ENCODE data around the gene CARD9.

The CARD9 gene

GRCh38 chr9:136364942-136365774, 8.3 kb downstream of the CARD9 start:
- no peak overlapping the region for H2AFZ ChIP-seq (ENCODE audit: low read length)

GRCh38 chr9:136363949-136364748, 9.3 kb downstream of the CARD9 start:
- Histone ChIP-seq H3K18ac (ENCODE audit: low read length) (peak overlapping the region; percentile 80), H2BK15ac (ENCODE audit: low read length) (peak overlapping the region; percentile 89), H3K27me3 (ENCODE audit: control insufficient read depth in 3 of 3, insufficient read depth in 3 of 3, low read depth in 1 of 3, low read length in 3 of 3) (peaks cover 0 to 2% (median 0%) of the 10 kb centered on the region in 3 experiments), H2BK5ac (ENCODE audit: low read length) (peak overlapping the region; percentile 93), H2AFZ (ENCODE audit: low read length) (no peak overlapping the region), H4K8ac (ENCODE audit: low read depth, low read length) (no peak overlapping the region), H3K23ac (ENCODE audit: low read depth, low read length, poor library complexity) (peak overlapping the region; percentile 96), H3K36me3 (replicated peaks in 1 of 2; ENCODE audit: control insufficient read depth in 2 of 2, insufficient read depth in 2 of 2, low read length in 2 of 2) (peaks cover 0 to 16% of the 10 kb centered on the region in 2 donors), H2BK12ac (ENCODE audit: low read length) (peak overlapping the region; percentile 84), H3K79me1 (ENCODE audit: low read depth, low read length) (peaks cover 13% of the 10 kb centered on the region), H3K4me2 (ENCODE audit: insufficient read depth, low read length, poor library complexity, severe bottlenecking) (no peak overlapping the region), H3K4ac (ENCODE audit: low read length) (no peak overlapping the region), H3K9me3 (replicated peaks in 1 of 2; ENCODE audit: control insufficient read depth in 2 of 2, insufficient read depth in 1 of 2, low read depth in 1 of 2, low read length in 2 of 2) (peaks cover 0 to 3% of the 10 kb centered on the region in 2 donors), H3K27ac (replicated peaks; ENCODE audit: low read length) (no peak overlapping the region), H4K91ac (ENCODE audit: low read depth, low read length, poor library complexity) (no peak overlapping the region), H3K4me3 (ENCODE audit: low read length in 2 of 2) (peak overlapping the region in 1 of 2 donors; percentile 93), H2BK120ac (ENCODE audit: low read depth, low read length) (no peak overlapping the region), H3K9ac (ENCODE audit: low read depth, low read length, poor library complexity) (no peak overlapping the region), H3K14ac (ENCODE audit: low read length) (peak overlapping the region; percentile 82), H2AK5ac (ENCODE audit: low read depth, low read length) (peak overlapping the region; percentile 81), H3K4me1 (ENCODE audit: control insufficient read depth in 2 of 2, insufficient read depth in 1 of 2, low read depth in 1 of 2, low read length in 2 of 2) (peaks cover 6 to 7% of the 10 kb centered on the region in 2 donors)
- no peak for DNase-seq (ENCODE audit: low spot score)
- no CpG with 5 or more reads among the region's 54 CpGs for WGBS, 2 donors (ENCODE audit: extremely low coverage in 2 of 2, insufficient read length in 2 of 2, insufficient replicate concordance in 1 of 2)

More at GRCh38 chr9:136364942-136365774, 8.3 kb downstream of the CARD9 start:
- peak overlapping the region; percentile 44 for H3K23ac ChIP-seq (ENCODE audit: low read depth, low read length, poor library complexity)
- H2BK15ac ChIP-seq (ENCODE audit: low read length), result no peak overlapping the region
- peak overlapping the region; percentile 60 for H3K9ac ChIP-seq (ENCODE audit: low read depth, low read length, poor library complexity)
- H4K8ac ChIP-seq (ENCODE audit: low read depth, low read length), result peak overlapping the region; percentile 1
- peak overlapping the region; percentile 57 for H3K18ac ChIP-seq (ENCODE audit: low read length)
- H3K4ac ChIP-seq (ENCODE audit: low read length), result no peak overlapping the region
- peak overlapping the region; percentile 35 for H2BK12ac ChIP-seq (ENCODE audit: low read length)
- H3K14ac ChIP-seq (ENCODE audit: low read length), result peak overlapping the region; percentile 2
- peaks cover 6 to 7% of the 10 kb centered on the region in 2 donors for H3K4me1 ChIP-seq (ENCODE audit: control insufficient read depth in 2 of 2, insufficient read depth in 1 of 2, low read depth in 1 of 2, low read length in 2 of 2)
- no peak overlapping the region for H3K4me3 ChIP-seq (ENCODE audit: low read length in 2 of 2)
- no peak overlapping the region for H3K27ac ChIP-seq (replicated peaks; ENCODE audit: low read length)
- no peak overlapping the region for H4K91ac ChIP-seq (ENCODE audit: low read depth, low read length, poor library complexity)
- peaks cover 0 to 3% of the 10 kb centered on the region in 2 donors for H3K9me3 ChIP-seq (replicated peaks in 1 of 2; ENCODE audit: control insufficient read depth in 2 of 2, insufficient read depth in 1 of 2, low read depth in 1 of 2, low read length in 2 of 2)
- peak overlapping the region; percentile 13 for H2BK5ac ChIP-seq (ENCODE audit: low read length)
- WGBS, 2 donors (ENCODE audit: extremely low coverage in 2 of 2, insufficient read length in 2 of 2, insufficient replicate concordance in 1 of 2), result no CpG with 5 or more reads among the region's 31 CpGs
- H3K27me3 ChIP-seq (ENCODE audit: control insufficient read depth in 3 of 3, insufficient read depth in 3 of 3, low read depth in 1 of 3, low read length in 3 of 3), result peaks cover 0 to 2% (median 0%) of the 10 kb centered on the region in 3 experiments
- peaks cover 11% of the 10 kb centered on the region for H3K79me1 ChIP-seq (ENCODE audit: low read depth, low read length)
- H3K4me2 ChIP-seq (ENCODE audit: insufficient read depth, low read length, poor library complexity, severe bottlenecking), result peak overlapping the region; percentile 11
- no peak overlapping the region for H2BK120ac ChIP-seq (ENCODE audit: low read depth, low read length)
- H2AK5ac ChIP-seq (ENCODE audit: low read depth, low read length), result peak overlapping the region; percentile 81
- peaks cover 0 to 12% of the 10 kb centered on the region in 2 donors for H3K36me3 ChIP-seq (replicated peaks in 1 of 2; ENCODE audit: control insufficient read depth in 2 of 2, insufficient read depth in 2 of 2, low read length in 2 of 2)
- DNase-seq (ENCODE audit: low spot score), result no peak

GRCh38 chr9:136363106-136363948, 10.1 kb downstream of the CARD9 start, which contains the start of gene DNLZ:
Gene DNLZ, minus strand, starts transcription at chr9:136363744. Its CDS starts 30 bp downstream, at chr9:136363714.
- Histone ChIP-seq H3K27me3 (ENCODE audit: control insufficient read depth in 3 of 3, insufficient read depth in 3 of 3, low read depth in 1 of 3, low read length in 3 of 3) (peaks cover 0 to 2% (median 0%) of the 10 kb centered on the region in 3 experiments), H3K18ac (ENCODE audit: low read length) (peak within 1 kb of the TSS; percentile 96), H2BK12ac (ENCODE audit: low read length) (peak within 1 kb of the TSS; percentile 84), H3K4me1 (ENCODE audit: control insufficient read depth in 2 of 2, insufficient read depth in 1 of 2, low read depth in 1 of 2, low read length in 2 of 2) (peaks cover 6 to 7% of the 10 kb centered on the region in 2 donors), H3K14ac (ENCODE audit: low read length) (peak within 1 kb of the TSS; percentile 82), H2BK120ac (ENCODE audit: low read depth, low read length) (no peak within 1 kb of the TSS), H4K8ac (ENCODE audit: low read depth, low read length) (peak within 1 kb of the TSS; percentile 43), H3K4me2 (ENCODE audit: insufficient read depth, low read length, poor library complexity, severe bottlenecking) (peak within 1 kb of the TSS; percentile 73), H3K4ac (ENCODE audit: low read length) (no peak within 1 kb of the TSS), H3K27ac (replicated peaks; ENCODE audit: low read length) (peak within 1 kb of the TSS; percentile 63), H4K91ac (ENCODE audit: low read depth, low read length, poor library complexity) (peak within 1 kb of the TSS; percentile 30), H3K4me3 (ENCODE audit: low read length in 2 of 2) (peak within 1 kb of the TSS; percentile 93 to 96), H3K9ac (ENCODE audit: low read depth, low read length, poor library complexity) (peak within 1 kb of the TSS; percentile 96), H3K36me3 (replicated peaks in 1 of 2; ENCODE audit: control insufficient read depth in 2 of 2, insufficient read depth in 2 of 2, low read length in 2 of 2) (peaks cover 0 to 22% of the 10 kb centered on the region in 2 donors), H3K79me1 (ENCODE audit: low read depth, low read length) (peaks cover 13% of the 10 kb centered on the region), H2AFZ (ENCODE audit: low read length) (peak within 1 kb of the TSS; percentile 96), H2AK5ac (ENCODE audit: low read depth, low read length) (peak within 1 kb of the TSS; percentile 98), H3K9me3 (replicated peaks in 1 of 2; ENCODE audit: control insufficient read depth in 2 of 2, insufficient read depth in 1 of 2, low read depth in 1 of 2, low read length in 2 of 2) (peaks cover 0 to 3% of the 10 kb centered on the region in 2 donors), H3K23ac (ENCODE audit: low read depth, low read length, poor library complexity) (peak within 1 kb of the TSS; percentile 96), H2BK15ac (ENCODE audit: low read length) (peak within 1 kb of the TSS; percentile 95), H2BK5ac (ENCODE audit: low read length) (peak within 1 kb of the TSS; percentile 93)
- no CpG with 5 or more reads among the region's 97 CpGs for WGBS, 2 donors (ENCODE audit: extremely low coverage in 2 of 2, insufficient read length in 2 of 2, insufficient replicate concordance in 1 of 2)
- peak; percentile 92 for DNase-seq (ENCODE audit: low spot score)
